Activated naive CD8-positive, alpha-beta T cell treated with anti-CD3 and anti-CD28 coated beads, Interleukin-2, amount 50 U/mL, for 24 hours (primary cell): ENCODE data around the gene PA2G4.
"Not testable (repeated sequence)": the region's sequence is repeated elsewhere in the genome, so short reads cannot be mapped to it uniquely, and the experiment has no call there.

Experiments used
- ATAC-seq: fragments of 150-1000 bp; cut with Tn5 transposase; one replicate; pipeline ENCODE4 v1.10.0; 2021
- DNase-seq: peaks from one replicate; pipeline ENCODE4 v3.0.0; 2021
- H3K27ac Mint-ChIP-seq: one replicate; pipeline ENCODE4 v1.8.0; 2021; ENCODE audit warnings: mild to moderate bottlenecking, mixed read lengths
- H3K27me3 Mint-ChIP-seq: one replicate; pipeline ENCODE4 v1.8.0; 2021; ENCODE audit warnings: mixed read lengths
- H3K36me3 Mint-ChIP-seq: one replicate; pipeline ENCODE4 v1.8.0; 2021; ENCODE audit warnings: low read depth, mixed read lengths
- H3K4me1 Mint-ChIP-seq: one replicate; pipeline ENCODE4 v1.8.0; 2021; ENCODE audit warnings: mixed read lengths
- H3K4me3 Mint-ChIP-seq: one replicate; pipeline ENCODE4 v1.8.0; 2021; ENCODE audit warnings: mild to moderate bottlenecking, moderate library complexity, mixed read lengths
- H3K9me3 Mint-ChIP-seq: one replicate; pipeline ENCODE4 v1.8.0; 2021; ENCODE audit warnings: mixed read lengths

PA2G4 gene

DNA sequence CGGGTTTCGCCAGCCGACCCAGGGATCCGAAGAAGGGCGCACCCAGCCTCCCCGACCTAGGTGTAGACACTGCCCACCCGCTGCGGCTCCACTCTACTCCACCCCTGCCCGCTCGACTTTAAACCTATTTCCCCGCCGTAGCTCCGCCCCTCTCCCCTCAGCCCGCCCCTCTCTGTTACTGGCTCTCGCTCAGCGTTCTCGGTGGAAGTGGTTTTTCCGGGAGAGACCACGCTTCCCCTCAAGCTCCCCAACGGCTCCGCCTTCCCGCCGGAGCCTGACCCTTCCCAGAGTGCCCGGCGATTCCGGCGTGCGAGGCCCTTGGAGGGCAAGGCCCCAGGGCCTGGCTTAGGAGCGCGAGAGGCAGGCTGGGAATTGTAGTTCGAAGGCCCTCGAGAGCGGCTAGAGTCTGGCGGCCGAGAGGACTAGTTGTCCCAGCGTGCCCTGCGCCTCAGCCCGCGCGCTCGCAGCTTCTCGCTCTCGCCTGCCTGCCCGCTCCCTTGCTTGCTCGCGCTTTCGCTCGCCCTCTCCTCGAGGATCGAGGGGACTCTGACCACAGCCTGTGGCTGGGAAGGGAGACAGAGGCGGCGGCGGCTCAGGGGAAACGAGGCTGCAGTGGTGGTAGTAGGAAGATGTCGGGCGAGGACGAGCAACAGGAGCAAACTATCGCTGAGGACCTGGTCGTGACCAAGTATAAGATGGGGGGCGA, at the start of gene PA2G4:
TSS of gene PA2G4 (plus strand) at position 451 of the 706 bp plus-strand sequence. CDS start at position 630, 179 bp downstream.
- Mint-ChIP-seq H3K4me1 (peaks cover 49% of the 10 kb centered on the region), H3K27me3 (no peaks in the 10 kb centered on the region), H3K36me3 (peaks cover 50% of the 10 kb centered on the region), H3K27ac (peak within 1 kb of the TSS; percentile 99), H3K9me3 (no peaks in the 10 kb centered on the region), H3K4me3 (peak within 1 kb of the TSS; percentile 98)
- DNase-seq (peak; percentile 98), ATAC-seq (peak; percentile 97)

DNA sequence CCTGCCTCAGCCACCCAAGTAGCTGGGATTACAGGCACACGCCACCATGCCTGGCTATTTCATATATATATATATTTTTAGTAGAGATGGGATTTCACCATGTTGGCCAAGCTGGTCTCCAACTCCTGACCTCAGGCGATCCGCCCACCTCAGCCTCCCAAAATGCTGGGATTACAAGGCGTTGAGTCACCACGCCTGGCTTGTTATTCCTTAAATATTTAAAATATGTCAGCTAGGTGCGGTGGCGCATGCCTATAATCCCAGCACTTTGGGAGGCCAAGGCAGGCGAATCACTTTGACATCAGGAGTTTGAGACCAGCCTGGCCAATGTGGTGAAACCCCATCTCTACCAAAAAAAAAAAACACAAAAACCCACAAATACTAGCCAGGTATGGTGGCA, 44.4 kb upstream of the PA2G4 start:
- not testable (repeated sequence) for H3K27ac Mint-ChIP-seq, H3K27me3 Mint-ChIP-seq, H3K9me3 Mint-ChIP-seq, H3K4me3 Mint-ChIP-seq, DNase-seq, ATAC-seq, H3K4me1 Mint-ChIP-seq, H3K36me3 Mint-ChIP-seq

DNA sequence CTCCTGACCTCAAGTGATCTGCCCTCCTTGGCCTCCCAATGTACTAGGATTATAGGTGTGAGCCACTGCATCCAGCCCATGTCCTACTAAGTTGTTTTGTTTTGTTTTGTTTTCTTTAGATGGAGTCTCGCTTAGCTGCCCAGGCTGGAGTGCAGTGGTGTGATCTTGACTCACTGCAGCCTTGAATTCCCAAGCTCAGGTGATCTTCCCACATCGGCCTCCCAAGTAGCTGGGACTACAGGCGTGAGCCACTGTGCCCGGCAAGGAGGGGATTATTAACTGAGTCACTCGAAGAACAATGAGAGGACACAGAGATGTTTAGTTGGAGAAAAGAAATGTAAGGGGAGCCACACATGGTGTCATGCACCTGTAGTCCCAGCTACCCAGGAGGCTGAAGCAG, 42.4 kb upstream of the PA2G4 start:
- Mint-ChIP-seq H3K36me3 (no peaks in the 10 kb centered on the region), H3K27ac (no peak overlapping the region), H3K27me3 (peaks cover 3% of the 10 kb centered on the region), H3K4me3 (no peak overlapping the region), H3K4me1 (peaks cover 3% of the 10 kb centered on the region), H3K9me3 (no peaks in the 10 kb centered on the region)
- ATAC-seq (no peak), DNase-seq (no peak)

DNA sequence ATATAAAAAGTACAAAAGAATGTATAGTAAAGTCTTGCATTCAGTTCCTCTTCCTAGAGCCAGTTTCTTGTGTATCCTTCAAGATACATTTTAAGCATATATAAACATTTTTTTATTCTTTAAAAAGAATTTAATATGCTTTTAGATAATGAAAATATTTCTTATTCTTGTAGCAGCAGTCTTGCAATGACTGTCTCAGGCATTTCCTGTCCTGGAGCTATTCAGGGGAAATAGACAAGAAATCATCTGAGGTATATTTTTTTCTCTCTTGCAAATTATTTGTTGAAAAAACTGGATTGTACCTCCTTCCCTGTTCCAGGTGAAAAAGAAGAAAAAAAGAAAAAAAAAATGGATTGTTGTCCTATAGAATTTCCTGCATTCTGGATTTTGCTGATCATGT, 41.4 kb upstream of the PA2G4 start:
- Mint-ChIP-seq H3K27ac (no peak overlapping the region), H3K36me3 (no peaks in the 10 kb centered on the region), H3K4me1 (peaks cover 4% of the 10 kb centered on the region), H3K4me3 (no peak overlapping the region), H3K27me3 (peaks cover 3% of the 10 kb centered on the region), H3K9me3 (no peaks in the 10 kb centered on the region)
- no peak for DNase-seq
- no peak for ATAC-seq

DNA sequence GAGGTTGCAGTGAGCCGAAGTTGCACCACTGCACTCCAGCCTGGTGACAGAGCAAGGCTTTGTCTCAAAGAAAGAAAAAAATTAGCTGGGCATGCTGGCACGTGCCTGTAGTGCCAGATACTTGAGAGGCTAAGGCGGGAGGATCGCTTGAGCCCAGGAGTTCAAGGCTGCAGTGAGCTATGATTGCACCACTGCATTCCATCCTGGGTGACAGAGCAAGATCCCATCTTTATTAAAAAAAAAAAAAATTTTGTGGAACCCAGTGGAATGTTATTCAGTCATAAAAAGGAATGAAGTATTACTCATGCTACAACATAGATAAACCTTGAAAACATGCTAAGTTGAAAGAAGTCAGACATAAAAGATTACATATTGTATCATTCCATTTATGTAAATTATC, 32.7 kb upstream of the PA2G4 start:
- ATAC-seq (no peak), DNase-seq (no peak)
- H3K9me3 Mint-ChIP-seq: no peaks in the 10 kb centered on the region
- H3K36me3 Mint-ChIP-seq: no peaks in the 10 kb centered on the region
- peaks cover 4% of the 10 kb centered on the region for H3K4me1 Mint-ChIP-seq
- H3K27me3 Mint-ChIP-seq: no peaks in the 10 kb centered on the region
- H3K4me3 Mint-ChIP-seq: no peak overlapping the region
- H3K27ac Mint-ChIP-seq: no peak overlapping the region

DNA sequence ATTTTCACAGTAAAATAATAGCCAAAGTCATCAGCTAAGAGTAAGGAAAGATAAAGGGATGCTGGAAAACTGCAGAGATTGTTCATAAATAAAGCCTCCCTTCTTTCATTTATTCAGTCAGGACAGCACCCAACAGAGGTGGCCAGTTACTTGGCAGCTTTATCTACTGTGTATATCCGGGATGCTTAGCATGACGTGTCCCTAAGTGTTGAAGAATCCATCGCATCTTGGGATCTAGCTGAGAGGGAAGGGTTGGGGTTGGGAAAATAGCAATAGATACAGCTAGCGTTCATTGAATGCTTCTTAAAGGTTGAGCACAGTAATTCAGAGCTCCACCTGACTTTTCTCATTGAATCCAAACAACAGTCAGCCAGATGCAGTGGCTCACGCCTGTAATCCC, 30.0 kb upstream of the PA2G4 start:
- Mint-ChIP-seq H3K4me1 (no peaks in the 10 kb centered on the region), H3K4me3 (no peak overlapping the region), H3K36me3 (no peaks in the 10 kb centered on the region), H3K27me3 (no peaks in the 10 kb centered on the region), H3K27ac (no peak overlapping the region), H3K9me3 (no peaks in the 10 kb centered on the region)
- DNase-seq (no peak), ATAC-seq (no peak)

DNA sequence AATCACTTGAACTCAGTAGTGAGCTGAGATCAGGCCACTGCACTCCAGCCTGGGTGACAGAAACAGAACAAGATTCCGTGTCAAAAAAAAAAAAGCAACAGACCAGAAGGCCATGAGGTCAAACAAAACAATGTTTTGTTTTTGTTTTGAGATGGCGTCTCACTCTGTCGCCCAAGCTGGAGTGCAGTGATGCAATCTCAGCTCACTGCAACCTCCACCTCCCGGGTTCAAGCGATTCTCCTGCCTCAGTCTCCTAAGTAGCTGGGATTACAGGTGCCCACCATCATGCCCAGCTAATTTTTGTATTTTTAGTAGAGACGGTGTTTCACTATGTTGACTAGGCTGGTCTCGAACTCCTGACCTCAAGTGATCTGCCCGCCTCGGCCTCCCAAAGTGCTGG, 26.4 kb upstream of the PA2G4 start:
- not testable (repeated sequence) for ATAC-seq, H3K4me3 Mint-ChIP-seq, DNase-seq, H3K27ac Mint-ChIP-seq, H3K36me3 Mint-ChIP-seq, H3K9me3 Mint-ChIP-seq, H3K4me1 Mint-ChIP-seq
- peaks cover 11% of the 10 kb centered on the region for H3K27me3 Mint-ChIP-seq

DNA sequence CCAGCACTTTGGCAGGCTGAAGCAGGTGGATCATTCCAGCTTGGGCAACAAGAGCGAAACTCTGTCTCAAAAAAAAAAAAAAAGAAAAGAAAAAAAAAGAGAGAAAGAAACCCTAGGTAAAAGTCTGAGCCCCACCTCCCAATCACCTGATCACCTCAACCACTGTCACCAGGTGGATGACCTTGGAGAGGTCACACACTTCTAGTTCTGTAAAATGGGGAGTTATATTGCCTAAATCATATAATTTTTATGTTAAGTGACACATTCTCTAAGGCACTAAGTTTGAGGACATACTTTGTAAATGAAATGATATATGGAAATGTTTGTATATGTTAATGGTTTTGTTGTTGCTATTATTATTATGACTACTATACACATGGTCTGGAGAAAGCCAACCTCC, 25.9 kb upstream of the PA2G4 start:
- H3K4me1 Mint-ChIP-seq: peaks cover 8% of the 10 kb centered on the region
- no peaks in the 10 kb centered on the region for H3K9me3 Mint-ChIP-seq
- H3K27ac Mint-ChIP-seq: no peak overlapping the region
- DNase-seq (no peak), ATAC-seq (no peak)
- H3K36me3 Mint-ChIP-seq: no peaks in the 10 kb centered on the region
- peak overlapping the region; percentile 80 for H3K4me3 Mint-ChIP-seq
- peaks cover 11% of the 10 kb centered on the region for H3K27me3 Mint-ChIP-seq

DNA sequence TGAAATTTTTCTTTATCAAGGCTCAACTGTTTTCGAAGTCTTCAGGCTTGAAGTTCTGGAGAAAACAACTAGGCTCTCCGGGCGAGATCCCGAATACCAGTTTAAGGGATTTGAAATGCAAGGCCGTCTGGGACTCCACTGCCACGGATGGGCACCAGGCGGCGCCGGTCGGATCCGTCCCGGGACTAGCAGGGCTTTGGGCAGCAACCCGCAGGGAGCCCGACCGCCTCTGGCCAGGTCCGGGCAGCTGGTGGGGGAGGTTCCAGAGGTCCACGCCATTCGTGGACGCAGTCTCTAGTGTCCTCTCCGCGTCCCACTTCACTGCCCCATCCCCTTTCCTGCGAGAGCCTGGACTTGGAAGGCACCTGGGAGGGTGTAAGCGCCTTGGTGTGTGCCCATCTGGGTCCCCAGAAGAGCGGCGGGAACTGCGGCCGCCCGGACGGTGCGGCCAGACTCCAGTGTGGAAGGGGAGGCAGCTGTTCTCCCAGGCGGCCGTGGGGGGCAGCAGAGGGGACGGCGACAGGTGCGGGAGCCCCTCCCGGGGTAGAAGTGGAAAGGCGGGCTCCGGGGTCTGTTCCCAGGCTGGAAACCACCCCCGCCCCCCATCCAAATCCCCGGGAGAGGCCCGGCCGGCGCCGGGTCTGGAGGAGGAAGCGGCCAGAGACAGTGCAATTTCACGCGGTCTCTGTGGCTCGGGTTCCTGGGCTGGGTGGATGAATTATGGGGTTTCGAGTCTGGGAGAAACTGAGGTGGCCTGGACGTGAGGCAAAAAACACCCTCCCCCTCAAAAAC, 25.2 kb upstream of the PA2G4 start:
- no peaks in the 10 kb centered on the region for H3K36me3 Mint-ChIP-seq
- peak; percentile 62 for ATAC-seq
- peaks cover 8% of the 10 kb centered on the region for H3K4me1 Mint-ChIP-seq
- no peak overlapping the region for H3K27ac Mint-ChIP-seq
- DNase-seq: peak; percentile 63
- peak overlapping the region; percentile 80 for H3K4me3 Mint-ChIP-seq
- H3K9me3 Mint-ChIP-seq: no peaks in the 10 kb centered on the region
- peaks cover 13% of the 10 kb centered on the region for H3K27me3 Mint-ChIP-seq

DNA sequence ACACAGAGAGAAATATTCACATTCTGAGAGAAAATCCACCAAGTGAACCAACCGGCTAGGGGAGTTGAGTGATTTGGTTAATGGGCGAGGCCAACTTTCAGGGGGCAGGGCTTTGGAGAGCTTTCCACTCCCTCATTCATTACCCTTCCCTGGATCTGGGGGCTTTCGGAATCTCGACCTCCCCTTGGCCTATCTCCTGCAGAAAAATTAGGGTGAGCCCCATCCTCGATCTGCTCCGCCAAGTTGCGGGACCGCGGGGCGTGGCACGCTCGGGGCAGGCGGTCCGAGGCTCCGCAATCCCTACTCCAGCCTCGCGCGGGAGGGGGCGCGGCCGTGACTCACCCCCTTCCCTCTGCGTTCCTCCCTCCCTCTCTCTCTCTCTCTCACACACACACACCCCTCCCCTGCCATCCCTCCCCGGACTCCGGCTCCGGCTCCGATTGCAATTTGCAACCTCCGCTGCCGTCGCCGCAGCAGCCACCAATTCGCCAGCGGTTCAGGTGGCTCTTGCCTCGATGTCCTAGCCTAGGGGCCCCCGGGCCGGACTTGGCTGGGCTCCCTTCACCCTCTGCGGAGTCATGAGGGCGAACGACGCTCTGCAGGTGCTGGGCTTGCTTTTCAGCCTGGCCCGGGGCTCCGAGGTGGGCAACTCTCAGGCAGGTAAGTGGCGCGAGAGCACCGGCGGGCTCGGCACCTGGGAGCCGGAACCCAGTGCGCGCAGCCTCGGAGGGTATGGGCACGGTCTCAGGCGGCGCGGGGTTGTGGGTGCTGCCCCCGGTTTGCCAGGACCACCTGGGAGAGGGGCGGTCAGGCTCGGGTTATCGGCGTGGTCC, 24.4 kb upstream of the PA2G4 start, which contains the start of gene ERBB3:
TSS of gene ERBB3 (plus strand) at position 443 of the 833 bp plus-strand sequence. CDS start at position 579, 136 bp downstream.
- no peaks in the 10 kb centered on the region for H3K9me3 Mint-ChIP-seq
- peak within 1 kb of the TSS; percentile 27 for H3K27ac Mint-ChIP-seq
- peaks cover 8% of the 10 kb centered on the region for H3K4me1 Mint-ChIP-seq
- H3K4me3 Mint-ChIP-seq: peak within 1 kb of the TSS; percentile 80
- peak; percentile 72 for DNase-seq
- H3K27me3 Mint-ChIP-seq: peaks cover 13% of the 10 kb centered on the region
- ATAC-seq: peak; percentile 82
- H3K36me3 Mint-ChIP-seq: no peaks in the 10 kb centered on the region

DNA sequence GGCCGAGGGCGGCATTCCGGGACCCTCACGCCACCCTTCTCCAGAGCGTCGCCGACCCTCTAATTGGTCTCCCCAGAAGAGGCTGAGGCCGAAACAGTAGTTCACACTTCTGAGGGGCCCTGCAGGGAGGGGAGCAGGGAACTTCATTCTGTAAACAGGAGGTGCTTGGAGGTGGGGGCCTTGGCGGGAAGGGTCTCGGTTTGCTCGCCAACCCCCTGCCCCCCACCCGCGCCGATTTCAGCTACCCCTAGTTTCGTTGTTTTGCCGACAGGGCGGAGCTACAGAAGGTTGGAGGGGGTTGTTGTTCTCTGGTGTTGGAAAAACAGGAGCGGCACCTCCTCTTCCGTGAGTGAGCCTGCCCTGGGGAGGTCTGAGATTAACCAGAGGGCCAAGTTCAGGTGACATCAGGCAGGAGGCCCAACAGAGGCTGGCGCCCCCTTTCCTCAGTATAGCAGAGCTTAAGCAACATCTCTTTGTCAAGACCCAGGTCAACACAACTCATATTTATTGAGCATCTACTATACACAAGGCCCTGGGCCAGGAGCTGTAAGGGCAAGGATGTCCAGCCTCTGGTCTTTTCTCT, 23.7 kb upstream of the PA2G4 start:
- peaks cover 13% of the 10 kb centered on the region for H3K27me3 Mint-ChIP-seq
- no peak overlapping the region for H3K27ac Mint-ChIP-seq
- no peak for ATAC-seq
- no peaks in the 10 kb centered on the region for H3K36me3 Mint-ChIP-seq
- no peak for DNase-seq
- H3K9me3 Mint-ChIP-seq: no peaks in the 10 kb centered on the region
- H3K4me3 Mint-ChIP-seq: peak overlapping the region; percentile 80
- peaks cover 8% of the 10 kb centered on the region for H3K4me1 Mint-ChIP-seq

DNA sequence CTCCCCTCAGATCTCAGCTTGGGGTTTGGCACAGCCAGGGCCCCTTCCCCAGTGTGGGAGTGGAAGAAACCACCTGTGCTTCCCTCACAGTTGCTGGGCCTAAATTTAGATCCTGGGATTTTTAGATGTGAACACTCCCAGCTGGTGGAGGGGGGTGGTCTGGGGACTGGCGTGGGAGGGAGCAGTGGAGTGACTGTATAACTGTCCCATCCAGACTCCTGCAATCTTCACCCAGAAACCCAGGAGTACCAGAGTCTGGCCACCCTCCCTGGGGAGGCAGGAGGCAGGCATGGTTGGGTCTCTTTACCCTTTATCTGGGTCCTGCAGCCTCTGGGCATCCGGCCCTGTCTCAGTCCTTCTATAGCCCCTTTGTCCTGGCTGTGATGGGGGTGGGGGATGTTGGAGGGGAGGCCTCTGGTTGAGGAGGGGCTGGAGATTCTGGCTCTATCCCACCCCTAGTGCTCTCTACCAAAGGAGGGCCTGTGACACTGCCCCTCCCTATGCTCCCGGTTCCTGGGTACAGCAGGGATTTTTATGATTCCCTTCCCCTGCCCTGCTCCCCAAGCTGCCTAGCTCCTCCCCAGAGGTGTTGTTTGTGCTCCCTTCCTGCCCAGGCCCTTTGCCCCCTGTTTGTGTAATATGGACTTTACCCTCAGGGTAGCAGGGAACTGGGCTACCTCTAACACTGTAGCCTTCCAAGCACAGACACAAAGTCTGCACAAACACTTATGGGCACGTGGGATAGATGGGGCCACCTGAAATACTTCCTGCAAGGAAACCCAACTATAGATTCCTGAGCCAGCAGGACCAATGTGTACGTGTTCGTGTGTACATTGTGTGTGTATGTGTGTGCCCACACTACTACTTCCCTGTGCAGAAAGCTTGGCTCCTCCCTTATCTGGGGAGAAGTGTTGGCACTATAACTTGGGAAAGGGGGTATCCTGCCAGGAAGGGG, 22.7 kb upstream of the PA2G4 start:
- ATAC-seq (no peak), DNase-seq (no peak)
- Mint-ChIP-seq H3K4me1 (peaks cover 8% of the 10 kb centered on the region), H3K36me3 (no peaks in the 10 kb centered on the region), H3K4me3 (no peak overlapping the region), H3K27ac (no peak overlapping the region), H3K9me3 (no peaks in the 10 kb centered on the region), H3K27me3 (peaks cover 13% of the 10 kb centered on the region)

DNA sequence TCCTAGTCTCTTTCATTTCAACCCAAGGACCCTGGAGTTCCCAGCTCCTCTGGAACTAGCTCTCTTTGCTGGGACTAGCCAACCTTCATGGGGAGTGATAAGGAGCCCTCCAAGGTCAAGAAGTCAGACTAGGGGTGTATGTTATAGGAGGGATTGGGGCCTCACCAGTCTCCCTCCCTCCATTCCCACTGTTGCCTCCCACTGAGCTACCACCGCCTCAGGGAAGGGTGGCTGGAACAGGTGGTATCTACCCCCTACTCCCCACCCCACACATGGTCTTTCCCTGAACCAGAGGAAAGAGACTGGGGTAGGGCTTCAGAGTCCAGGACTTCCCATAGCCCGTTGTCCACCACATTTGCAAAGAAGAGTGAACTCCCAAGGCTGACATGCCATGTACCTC, 22.0 kb upstream of the PA2G4 start:
- no peaks in the 10 kb centered on the region for H3K36me3 Mint-ChIP-seq
- H3K27me3 Mint-ChIP-seq: peaks cover 13% of the 10 kb centered on the region
- no peak overlapping the region for H3K27ac Mint-ChIP-seq
- DNase-seq (no peak), ATAC-seq (no peak)
- H3K4me1 Mint-ChIP-seq: peaks cover 8% of the 10 kb centered on the region
- no peak overlapping the region for H3K4me3 Mint-ChIP-seq
- H3K9me3 Mint-ChIP-seq: no peaks in the 10 kb centered on the region
